Renal cortical epithelial cell (primary cell): ENCODE measurements around the gene ACAN. TPM values are rescaled to one million over a fixed set of nuclear protein-coding genes. Genes with fewer than 3 reads are reported as not detected.

Experiments
- DNase-seq: peaks from one replicate; pipeline ENCODE4 v3.0.0-alpha.2; 2011; ENCODE audit warnings: low read depth
- total RNA-seq: library from RNA; depleted of rRNA; stranded (reverse); fragments of >200 nt; gene quantifications from 2 replicates; pipeline ENCODE4 v1.2.3, GENCODE V29; 2014

Gene ACAN
- total RNA-seq, 1 donor from 2014 or later = under 0.01 TPM

DNA sequence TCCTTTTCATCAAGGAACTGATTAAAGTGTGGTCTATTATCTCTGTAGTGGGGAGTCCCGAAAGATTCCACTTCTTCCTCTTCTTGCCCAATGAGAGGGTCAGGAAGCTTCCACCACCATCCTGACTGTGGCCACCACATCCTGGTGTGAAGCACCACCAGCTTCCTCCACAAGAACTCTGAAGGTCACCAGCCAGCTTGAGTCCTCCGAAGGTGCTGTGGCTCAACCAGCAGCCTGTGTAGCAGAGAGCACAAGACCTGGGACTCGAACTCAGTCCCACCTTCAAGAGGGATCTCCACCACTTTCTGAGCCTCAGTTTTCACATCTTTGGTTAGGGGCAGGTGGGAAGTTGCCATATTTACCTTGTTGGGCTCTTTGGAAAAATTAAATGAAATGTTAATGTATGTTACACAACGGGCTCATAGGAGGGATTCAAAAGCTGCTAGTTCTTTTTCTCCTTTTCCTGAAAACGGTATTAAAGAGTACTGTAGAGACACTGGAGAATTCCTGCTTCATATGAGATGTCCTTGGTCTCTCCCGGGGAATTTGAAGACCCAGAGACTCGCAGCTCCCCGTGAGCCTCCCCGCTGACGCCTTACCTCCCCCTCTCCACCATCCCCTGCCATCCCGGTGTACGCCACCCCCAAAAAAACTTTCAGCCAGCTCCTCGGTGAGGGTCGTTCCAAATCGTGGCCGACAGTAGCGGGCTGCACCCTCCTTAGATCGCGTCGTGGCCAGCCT is 816 bp upstream of the ACAN start:
- DNase-seq = no peak

- DNase-seq = no peak
These were observed 320 bp upstream of the ACAN start for GRCh38 chr15:88802991-88803240.

- DNase-seq = no peak
These were observed 648 bp downstream of the ACAN start for GRCh38 chr15:88803920-88804247.

DNA sequence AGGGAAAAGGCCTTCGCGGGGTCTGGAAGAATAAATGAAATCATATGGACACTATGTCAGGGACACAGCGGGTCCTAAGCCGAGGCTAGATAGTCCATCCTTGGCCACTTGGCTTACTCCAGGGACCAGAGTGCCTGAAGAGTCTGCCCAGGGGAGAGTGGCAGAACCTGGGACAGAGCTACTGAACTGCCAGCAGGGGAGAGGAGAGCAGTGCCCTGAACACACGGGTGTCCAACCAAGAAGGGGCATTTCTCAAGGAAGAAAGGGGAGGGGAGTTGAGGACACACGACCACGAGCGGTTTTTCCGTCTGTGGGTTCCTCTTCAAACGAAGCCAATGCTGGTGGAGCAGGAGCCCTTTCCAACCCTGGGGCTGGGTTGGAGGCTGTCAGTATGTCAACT is 1.0 kb downstream of the ACAN start:
- no peak for DNase-seq

DNA sequence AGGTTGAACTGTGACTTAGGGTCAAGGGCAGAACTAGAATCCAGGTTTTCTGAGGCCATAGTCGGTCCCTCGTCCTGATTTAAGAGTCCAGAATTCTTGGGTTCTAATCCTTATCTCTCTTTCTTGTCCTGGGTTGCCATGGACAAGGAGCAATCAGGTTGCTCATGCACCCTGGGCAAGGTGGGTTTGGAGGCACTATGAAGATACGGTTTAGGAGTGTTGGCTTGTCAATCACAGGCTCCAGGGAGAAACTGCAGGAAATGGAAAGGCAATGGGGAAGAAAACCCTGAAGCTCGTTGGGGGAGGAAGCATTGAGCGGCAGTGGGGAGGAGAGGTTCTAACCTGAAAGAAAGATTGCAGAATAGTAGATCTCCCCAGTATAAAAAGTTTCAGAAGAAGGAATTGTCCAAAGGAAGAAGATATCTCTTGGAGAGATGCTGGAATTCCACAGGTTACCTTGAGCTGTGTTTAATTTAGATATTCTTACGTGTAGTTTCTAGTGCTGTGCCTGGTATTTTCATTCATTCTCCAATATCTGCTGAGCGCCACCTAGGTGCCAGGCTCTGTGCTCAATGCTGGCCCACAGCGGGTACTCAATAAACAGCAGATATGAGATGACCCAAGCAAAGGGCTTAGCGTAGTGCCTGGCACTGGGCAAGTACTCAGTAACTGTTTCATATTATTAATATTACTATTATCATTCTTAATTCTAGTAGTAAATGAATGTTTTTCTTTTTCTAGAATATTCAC is 2.0 kb downstream of the ACAN start:
- DNase-seq = no peak

DNA sequence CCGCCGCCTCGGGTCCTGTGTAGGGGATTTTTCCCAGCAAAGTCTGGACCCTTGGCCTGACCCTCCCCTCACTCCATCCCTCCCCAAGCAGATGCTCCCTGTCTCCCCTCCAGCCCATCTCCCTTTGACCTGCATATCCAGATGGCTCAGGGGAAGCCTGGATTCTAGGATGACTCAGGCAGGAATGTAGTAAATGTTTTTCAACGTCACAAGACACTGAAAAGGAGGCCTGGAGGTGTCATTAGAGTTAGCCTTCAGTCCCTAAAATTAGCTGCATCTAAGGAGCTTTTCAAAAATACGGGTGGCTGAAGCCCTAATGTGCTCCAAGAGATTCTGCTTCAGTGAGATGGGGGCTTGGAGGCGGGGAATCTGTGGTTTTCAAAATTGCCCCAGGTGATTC is 7.2 kb downstream of the ACAN start:
- peak; percentile 20 for DNase-seq

GRCh38 chr15:88812133-88812532 is 8.9 kb downstream of the ACAN start:
- no peak for DNase-seq

- DNase-seq = no peak
These were observed 10.7 kb downstream of the ACAN start for GRCh38 chr15:88813960-88814359.

DNA sequence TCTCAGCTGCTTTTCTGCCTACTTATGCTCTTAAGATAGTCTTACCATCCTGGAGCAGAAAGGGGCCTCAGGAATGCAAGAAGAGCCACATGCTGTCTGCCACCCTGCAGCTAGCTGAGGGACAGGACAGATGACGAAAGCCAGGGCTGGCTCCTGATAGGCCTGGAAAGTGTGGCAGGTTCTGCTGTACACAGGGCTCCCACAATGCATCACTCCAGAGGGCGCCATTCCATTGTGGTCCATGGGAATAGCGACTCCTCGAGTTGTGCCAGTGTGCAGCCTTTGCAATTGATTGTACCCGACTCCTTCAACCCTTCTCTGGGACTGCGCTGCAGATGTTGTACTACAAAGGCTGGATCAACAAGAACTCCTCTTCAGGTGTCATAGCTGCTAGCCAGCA is 11.2 kb downstream of the ACAN start:
- no peak for DNase-seq

GRCh38 chr15:88818920-88819319 is 15.7 kb downstream of the ACAN start:
- no peak for DNase-seq

DNA sequence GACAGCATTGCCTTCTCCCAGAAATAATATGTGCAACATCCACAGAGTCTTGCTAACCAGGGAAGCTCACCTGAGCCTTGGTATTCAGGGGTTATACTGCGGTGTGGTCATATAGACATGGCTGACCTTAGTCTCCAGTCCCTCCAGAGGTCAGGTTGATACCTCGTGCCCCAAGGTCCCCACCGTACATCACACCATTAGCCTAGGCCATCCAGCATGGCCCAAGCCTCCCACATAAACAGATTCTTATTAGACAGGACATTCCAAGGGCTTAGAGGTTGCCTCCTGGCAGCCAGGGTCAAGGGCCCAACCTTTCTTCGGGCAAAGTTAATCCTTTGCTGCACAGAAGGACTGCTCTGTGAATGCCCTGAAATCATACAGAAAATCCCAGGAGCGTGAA is 18.8 kb downstream of the ACAN start:
- no peak for DNase-seq

DNA sequence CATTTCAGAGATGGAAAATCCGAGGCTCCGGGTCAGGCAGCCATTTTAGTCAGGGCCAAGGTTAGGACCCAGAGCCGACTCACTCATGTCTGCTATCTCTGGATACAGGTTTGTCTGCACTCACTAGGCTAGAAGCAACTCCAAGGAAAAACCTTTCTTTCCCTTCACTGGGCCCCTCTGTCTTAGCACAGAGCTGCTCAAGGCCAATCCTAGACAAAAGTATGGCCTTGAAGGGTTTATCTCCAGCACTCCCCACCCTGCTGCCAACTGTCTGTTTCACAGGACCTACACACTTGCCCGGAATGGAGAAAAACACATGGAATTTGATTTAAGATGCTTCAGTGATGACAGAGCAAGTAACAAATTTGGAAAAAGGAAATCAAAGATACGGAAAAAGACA is 25.6 kb downstream of the ACAN start:
- no peak for DNase-seq

- no peak for DNase-seq
These were observed 26.8 kb downstream of the ACAN start for GRCh38 chr15:88830016-88830415.

- no peak for DNase-seq
These were observed 29.8 kb downstream of the ACAN start for GRCh38 chr15:88832820-88833730.

DNA sequence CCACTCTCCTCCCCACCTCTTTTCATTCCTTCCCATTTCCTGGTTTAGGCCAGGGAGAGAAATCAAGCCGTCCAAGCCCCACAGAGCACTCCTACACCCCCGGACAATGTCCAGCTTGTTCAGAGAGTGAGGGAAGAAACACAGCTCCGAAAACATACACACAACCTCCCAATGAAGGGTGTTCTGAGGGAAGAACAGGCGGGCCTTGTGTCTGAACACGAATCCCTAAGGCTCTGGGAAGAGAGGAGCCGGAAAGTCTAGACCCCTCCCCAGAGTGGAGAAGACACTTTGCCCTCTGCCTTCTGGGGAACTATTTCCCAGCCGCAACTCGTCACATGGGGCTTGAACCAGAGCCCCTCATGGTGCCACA is 30.5 kb downstream of the ACAN start:
- no peak for DNase-seq

GRCh38 chr15:88834211-88834812 is 31.1 kb downstream of the ACAN start:
- no peak for DNase-seq

GRCh38 chr15:88835119-88835518 is 31.9 kb downstream of the ACAN start:
- DNase-seq = no peak

GRCh38 chr15:88835646-88836045 is 32.4 kb downstream of the ACAN start:
- DNase-seq = peak; percentile 11

DNA sequence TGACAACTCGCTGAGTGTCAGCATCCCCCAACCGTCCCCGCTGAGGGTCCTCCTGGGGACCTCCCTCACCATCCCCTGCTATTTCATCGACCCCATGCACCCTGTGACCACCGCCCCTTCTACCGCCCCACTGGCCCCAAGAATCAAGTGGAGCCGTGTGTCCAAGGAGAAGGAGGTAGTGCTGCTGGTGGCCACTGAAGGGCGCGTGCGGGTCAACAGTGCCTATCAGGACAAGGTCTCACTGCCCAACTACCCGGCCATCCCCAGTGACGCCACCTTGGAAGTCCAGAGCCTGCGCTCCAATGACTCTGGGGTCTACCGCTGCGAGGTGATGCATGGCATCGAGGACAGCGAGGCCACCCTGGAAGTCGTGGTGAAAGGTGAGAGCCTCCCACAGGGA is 35.4 kb downstream of the ACAN start:
- DNase-seq = no peak

DNA sequence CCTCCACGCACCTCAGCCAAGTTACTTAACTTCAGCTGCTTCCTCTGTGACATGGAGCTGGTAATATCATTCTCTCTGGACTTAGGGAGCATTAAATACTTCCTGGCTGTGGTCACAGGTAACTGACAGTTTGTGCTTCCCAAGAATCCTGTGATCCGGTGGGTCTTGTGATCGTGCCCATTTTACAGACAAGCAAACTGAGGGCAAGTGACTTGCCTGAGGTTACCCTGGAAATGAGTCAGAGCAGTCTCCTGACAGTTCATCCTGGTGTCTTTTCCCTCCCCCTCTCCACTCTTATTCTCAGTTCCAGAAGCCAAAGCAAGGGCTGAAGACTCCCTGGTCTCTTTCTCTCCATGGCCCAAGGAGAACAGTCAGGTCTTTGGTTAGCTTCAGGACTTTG is 35.9 kb downstream of the ACAN start:
- no peak for DNase-seq

GRCh38 chr15:88839961-88840360 is 36.7 kb downstream of the ACAN start:
- DNase-seq = no peak

DNA sequence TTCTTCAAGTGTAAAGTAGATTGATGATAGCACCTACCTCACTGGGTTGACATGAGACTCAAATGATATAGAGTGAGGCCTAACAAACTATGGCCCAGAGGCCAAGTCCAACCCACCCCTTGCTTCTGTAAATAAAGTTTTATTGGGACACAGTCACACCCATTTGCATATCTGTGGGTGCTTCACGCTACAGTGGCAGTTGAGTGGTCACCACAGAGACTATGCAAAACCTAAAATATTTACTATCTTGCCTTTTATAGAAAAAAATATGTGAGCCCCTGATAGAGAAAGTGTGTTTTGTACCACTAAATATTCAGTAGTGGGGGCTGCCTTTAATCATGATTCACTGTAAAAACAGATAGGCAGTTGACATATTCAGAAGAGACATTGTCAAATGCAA is 38.0 kb downstream of the ACAN start:
- no peak for DNase-seq

DNA sequence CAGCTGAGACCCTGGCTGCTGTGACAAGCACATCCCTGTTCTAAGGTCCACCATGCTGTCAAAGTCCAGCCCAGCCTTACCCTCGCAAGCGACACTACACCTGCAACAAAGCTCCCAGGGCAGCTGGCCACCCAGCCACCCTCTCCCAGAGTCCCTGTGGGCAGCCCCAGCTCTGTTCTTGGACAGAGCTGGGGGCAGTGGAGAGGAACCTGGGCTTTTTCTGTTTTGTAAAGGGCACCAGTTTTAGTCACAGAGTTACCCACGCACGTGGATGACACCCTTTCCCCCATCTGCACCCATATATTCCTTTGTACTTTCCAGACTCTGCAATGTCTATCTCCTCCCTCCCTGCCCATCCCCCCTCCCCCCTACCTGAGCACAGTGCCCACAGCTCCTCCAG is 38.9 kb downstream of the ACAN start:
- no peak for DNase-seq
